OCI-LY3 (cell line): Measurements from ENCODE around the gene TLR6.

ENCODE experiments used
- H2AFZ ChIP-seq: fragments of 200-600, 300-600 bp; shearing (Covaris generic); 2 replicates; pipeline ENCODE4 v1.6.0; 2014; ENCODE audit warnings: antibody characterized with exemption, low read depth, low read length
- H3K27ac ChIP-seq: fragments of 200-600, 300-600 bp; sonication (generic); 2 replicates; pipeline ENCODE4 v1.5.1; 2014; ENCODE audit warnings: mild to moderate bottlenecking, low read length, moderate library complexity, mixed read lengths
- H3K27me3 ChIP-seq: fragments of 200-600, 300-600 bp; sonication (generic); 2 replicates; pipeline ENCODE4 v1.6.1; 2014; ENCODE audit warnings: low read depth, low read length, mixed read lengths
- H3K36me3 ChIP-seq: fragments of 200-600, 300-600 bp; sonication (generic); replicated peaks from 2 replicates; pipeline ENCODE3; 2014; ENCODE audit warnings: low read depth, low read length, mixed read lengths
- H3K4me1 ChIP-seq: fragments of 300-600, 200-600 bp; sonication (generic); 2 replicates; pipeline ENCODE4 v1.6.1; 2014; ENCODE audit warnings: low read length, mixed read lengths
- H3K4me2 ChIP-seq: fragments of 200-600, 300-600 bp; sonication (generic); 2 replicates; pipeline ENCODE4 v1.6.1; 2014; ENCODE audit warnings: low read length, mixed read lengths
- H3K4me3 ChIP-seq: fragments of 300-600, 200-600 bp; sonication (generic); 2 replicates; pipeline ENCODE4 v1.5.1; 2014; ENCODE audit warnings: antibody characterized with exemption, mild to moderate bottlenecking, low read length, moderate library complexity
- H3K79me2 ChIP-seq: fragments of 300-600, 200-600 bp; shearing (Covaris generic); 2 replicates; pipeline ENCODE4 v1.6.1; 2014; ENCODE audit warnings: mild to moderate bottlenecking, low read length, mixed read lengths
- H3K9ac ChIP-seq: fragments of 300-600, 200-600 bp; shearing (Covaris generic); 2 replicates; pipeline ENCODE4 v1.6.0; 2014; ENCODE audit warnings: mild to moderate bottlenecking, low read length, moderate library complexity
- H3K9me3 ChIP-seq: fragments of 200-600, 300-600 bp; shearing (Covaris generic); 2 replicates; pipeline ENCODE4 v1.6.1; 2014; ENCODE audit warnings: low read length, mixed read lengths; ENCODE audit not compliant: insufficient read depth
- H4K20me1 ChIP-seq: fragments of 200-600, 300-600 bp; sonication (generic); 2 replicates; pipeline ENCODE4 v1.6.1; 2016; ENCODE audit warnings: low read length, mixed read lengths; ENCODE audit not compliant: insufficient read depth
- EZH2phosphoT487 ChIP-seq: fragments of 200-600 bp; shearing (Covaris generic); IDR thresholded peaks from 2 replicates; pipeline ENCODE4 v1.6.1; 2018; ENCODE audit warnings: antibody characterized with exemption, mixed run types, low read depth
- TF ChIP-seq, protein P1 (sequence below): fragments of 200-600, 300-600 bp; sonication (generic); IDR thresholded peaks from 2 replicates; pipeline ENCODE4 v1.5.1; 2014; ENCODE audit warnings: antibody characterized with exemption, low read length, low read depth

TLR6 gene

DNA sequence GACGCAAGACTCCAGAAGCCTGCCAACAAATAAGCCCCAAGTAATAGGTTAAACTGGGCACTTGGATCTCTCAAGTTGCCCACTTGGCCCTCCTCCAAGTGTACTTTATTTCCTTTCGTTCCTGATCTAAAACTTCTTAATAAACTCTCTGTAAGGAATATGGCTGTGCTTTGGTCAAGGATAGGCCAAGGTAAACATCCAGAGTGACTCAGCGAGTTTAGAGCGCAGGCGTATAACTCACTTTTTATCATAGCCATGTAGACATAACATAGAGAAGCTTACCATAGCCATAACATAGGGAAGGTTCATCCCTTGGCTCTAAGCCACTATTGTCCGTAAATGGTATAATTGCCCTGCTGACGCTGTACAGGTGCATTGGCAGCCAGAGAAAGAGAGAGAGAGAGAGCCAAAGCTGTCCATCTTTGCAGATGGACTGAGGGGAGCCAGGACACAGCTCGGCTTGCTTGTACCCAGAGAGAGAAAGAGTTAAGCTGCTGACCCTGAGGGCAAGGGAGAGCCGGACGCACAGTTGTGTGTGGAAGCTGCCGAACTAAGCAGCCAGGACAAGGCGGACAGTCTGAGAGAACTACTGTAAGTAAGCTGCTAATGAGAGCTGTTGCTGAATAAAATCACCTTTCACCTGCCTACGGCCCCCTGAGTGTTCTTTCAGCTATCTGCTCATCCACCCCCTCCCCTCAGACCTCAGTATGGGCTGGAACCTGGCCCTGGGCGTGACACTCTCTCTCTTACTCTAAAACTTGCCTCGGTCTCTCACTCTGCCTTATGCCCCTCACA is 53.9 kb downstream of the TLR6 start:
- Histone ChIP-seq H3K9ac (peak overlapping the region; percentile 80; the same call in 1 of the 2 replicates), H3K9me3 (peaks cover 33% of the 10 kb centered on the region), H3K79me2 (peaks cover 13% of the 10 kb centered on the region), H3K4me1 (peaks cover 35% of the 10 kb centered on the region), H3K4me2 (peak overlapping the region; percentile 81), H2AFZ (no peak overlapping the region), H3K36me3 (peaks cover 54% of the 10 kb centered on the region), H3K27ac (peak overlapping the region; percentile 97), H4K20me1 (no peaks in the 10 kb centered on the region), H3K27me3 (no peaks in the 10 kb centered on the region), H3K4me3 (peak overlapping the region; percentile 62)
- TF ChIP-seq, protein P1, sequence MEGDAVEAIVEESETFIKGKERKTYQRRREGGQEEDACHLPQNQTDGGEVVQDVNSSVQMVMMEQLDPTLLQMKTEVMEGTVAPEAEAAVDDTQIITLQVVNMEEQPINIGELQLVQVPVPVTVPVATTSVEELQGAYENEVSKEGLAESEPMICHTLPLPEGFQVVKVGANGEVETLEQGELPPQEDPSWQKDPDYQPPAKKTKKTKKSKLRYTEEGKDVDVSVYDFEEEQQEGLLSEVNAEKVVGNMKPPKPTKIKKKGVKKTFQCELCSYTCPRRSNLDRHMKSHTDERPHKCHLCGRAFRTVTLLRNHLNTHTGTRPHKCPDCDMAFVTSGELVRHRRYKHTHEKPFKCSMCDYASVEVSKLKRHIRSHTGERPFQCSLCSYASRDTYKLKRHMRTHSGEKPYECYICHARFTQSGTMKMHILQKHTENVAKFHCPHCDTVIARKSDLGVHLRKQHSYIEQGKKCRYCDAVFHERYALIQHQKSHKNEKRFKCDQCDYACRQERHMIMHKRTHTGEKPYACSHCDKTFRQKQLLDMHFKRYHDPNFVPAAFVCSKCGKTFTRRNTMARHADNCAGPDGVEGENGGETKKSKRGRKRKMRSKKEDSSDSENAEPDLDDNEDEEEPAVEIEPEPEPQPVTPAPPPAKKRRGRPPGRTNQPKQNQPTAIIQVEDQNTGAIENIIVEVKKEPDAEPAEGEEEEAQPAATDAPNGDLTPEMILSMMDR: no peak
- TF ChIP-seq EZH2phosphoT487: no peak

DNA sequence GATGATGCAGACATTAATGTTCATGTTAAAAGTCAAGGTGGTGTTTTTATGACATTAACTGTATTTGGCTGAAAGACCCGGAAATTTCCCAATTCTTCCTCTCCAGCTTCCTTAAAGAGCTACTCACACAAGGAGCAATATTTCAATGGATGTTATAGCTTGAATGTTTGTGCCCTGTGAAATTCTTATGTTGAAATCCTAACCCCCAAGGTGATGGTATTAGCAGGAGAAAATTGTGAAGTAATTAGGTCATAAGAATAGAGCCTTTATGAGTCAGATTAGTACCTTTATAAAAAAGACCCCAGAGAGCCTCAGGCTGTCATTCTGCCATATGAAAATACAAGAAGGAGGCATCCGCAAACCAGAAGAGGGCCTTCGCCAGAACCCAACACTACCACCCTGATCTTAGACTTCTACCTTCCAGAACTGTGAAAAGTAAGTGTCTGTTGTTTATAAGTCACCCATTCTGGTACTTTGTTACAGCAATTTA is 55.6 kb downstream of the TLR6 start:
- Histone ChIP-seq H3K36me3 (peaks cover 66% of the 10 kb centered on the region), H3K79me2 (peaks cover 13% of the 10 kb centered on the region), H3K4me3 (no peak overlapping the region), H3K27ac (no peak overlapping the region), H3K27me3 (no peaks in the 10 kb centered on the region), H3K4me1 (peaks cover 32% of the 10 kb centered on the region), H3K9ac (no peak overlapping the region), H2AFZ (no peak overlapping the region), H3K9me3 (peaks cover 36% of the 10 kb centered on the region), H4K20me1 (no peaks in the 10 kb centered on the region), H3K4me2 (no peak overlapping the region)
- TF ChIP-seq, protein P1: no peak
- no peak for TF ChIP-seq EZH2phosphoT487

DNA sequence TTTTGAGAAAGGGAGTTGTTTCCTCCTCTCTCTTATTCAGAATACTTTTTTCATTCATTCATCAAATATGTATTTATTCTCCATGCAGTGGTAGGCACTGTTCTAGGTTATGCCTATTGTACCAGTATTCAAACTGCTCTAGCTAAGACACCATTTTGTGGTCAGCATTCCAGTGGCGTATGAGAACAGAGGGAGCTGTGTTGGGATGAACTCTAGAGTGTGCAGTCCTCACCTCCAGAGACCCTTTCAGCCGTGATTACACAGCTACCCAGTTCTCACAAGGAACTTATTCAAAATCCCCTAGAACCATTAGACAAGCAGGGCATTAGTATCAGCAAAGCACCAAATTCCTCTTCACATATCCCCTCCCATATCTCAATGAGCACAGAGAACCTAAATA is 56.3 kb downstream of the TLR6 start:
- Histone ChIP-seq H3K27me3 (no peaks in the 10 kb centered on the region), H3K9ac (no peak overlapping the region), H4K20me1 (no peaks in the 10 kb centered on the region), H3K4me3 (no peak overlapping the region), H3K36me3 (peaks cover 72% of the 10 kb centered on the region), H3K4me1 (peaks cover 28% of the 10 kb centered on the region), H3K79me2 (peaks cover 13% of the 10 kb centered on the region), H2AFZ (no peak overlapping the region), H3K9me3 (peaks cover 39% of the 10 kb centered on the region), H3K4me2 (no peak overlapping the region), H3K27ac (no peak overlapping the region)
- TF ChIP-seq EZH2phosphoT487: no peak
- TF ChIP-seq, protein P1: no peak

DNA sequence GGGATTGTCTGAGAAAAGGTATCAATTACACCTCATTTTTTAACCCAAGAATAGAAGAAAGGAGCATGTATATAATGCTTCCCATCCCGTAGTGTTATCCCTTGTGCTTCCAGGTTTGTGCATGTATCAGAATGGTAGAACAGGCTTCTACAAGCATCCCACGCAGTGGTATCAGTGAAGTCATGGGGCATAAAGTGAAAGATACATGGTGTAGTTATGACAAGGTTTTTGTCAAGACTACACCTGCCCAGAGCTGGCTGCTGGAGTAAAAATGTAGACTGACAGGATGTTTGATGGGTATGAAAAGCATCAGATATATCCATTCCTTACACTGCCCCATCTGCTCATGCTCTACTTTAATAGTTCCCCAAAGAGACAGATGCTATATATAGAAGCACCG is 61.5 kb downstream of the TLR6 start:
- Histone ChIP-seq H3K9me3 (peaks cover 18% of the 10 kb centered on the region), H3K79me2 (no peaks in the 10 kb centered on the region), H3K27me3 (no peaks in the 10 kb centered on the region), H2AFZ (no peak overlapping the region), H3K4me1 (peaks cover 11% of the 10 kb centered on the region), H3K4me3 (no peak overlapping the region), H3K36me3 (peaks cover 66% of the 10 kb centered on the region), H3K27ac (no peak overlapping the region), H4K20me1 (no peaks in the 10 kb centered on the region), H3K4me2 (no peak overlapping the region), H3K9ac (no peak overlapping the region)
- TF ChIP-seq, protein P1: no peak
- TF ChIP-seq EZH2phosphoT487: no peak
